ENCODE results near the gene ZC3H11A.

The ZC3H11A gene

GRCh38 chr1:203835476-203835875 lies 40.1 kb downstream of the ZC3H11A start:
- H3K4me3 ChIP-seq (ENCODE audit: control insufficient read depth, low read depth, low read length): no peak overlapping the region
- no peak for TF ChIP-seq CTCF (conservative IDR thresholded peaks at IDR 0.05; ENCODE audit: control insufficient read depth, insufficient read depth, low read depth, low read length)
- no peak for DNase-seq (ENCODE audit: low read depth)

- DNase-seq (ENCODE audit: low read depth): peak; percentile 87
- no peak overlapping the region for H3K4me3 ChIP-seq (ENCODE audit: control insufficient read depth, low read depth, low read length)
- no peak for TF ChIP-seq CTCF (conservative IDR thresholded peaks at IDR 0.05; ENCODE audit: control insufficient read depth, insufficient read depth, low read depth, low read length)
These were observed 43.7 kb downstream of the ZC3H11A start for GRCh38 chr1:203839081-203839480.

GRCh38 chr1:203840208-203840808 lies 44.9 kb downstream of the ZC3H11A start:
- no peak for DNase-seq (ENCODE audit: low read depth)
- no peak overlapping the region for H3K4me3 ChIP-seq (ENCODE audit: control insufficient read depth, low read depth, low read length)
- TF ChIP-seq CTCF (conservative IDR thresholded peaks at IDR 0.05; ENCODE audit: control insufficient read depth, insufficient read depth, low read depth, low read length): no peak

- TF ChIP-seq CTCF (conservative IDR thresholded peaks at IDR 0.05; ENCODE audit: control insufficient read depth, insufficient read depth, low read depth, low read length): no peak
- no peak for DNase-seq (ENCODE audit: low read depth)
- H3K4me3 ChIP-seq (ENCODE audit: control insufficient read depth, low read depth, low read length): no peak overlapping the region
These were observed 47.1 kb downstream of the ZC3H11A start for GRCh38 chr1:203842559-203842876.

GRCh38 chr1:203843435-203843834 lies 48.0 kb downstream of the ZC3H11A start:
- no peak for DNase-seq (ENCODE audit: low read depth)
- no peak overlapping the region for H3K4me3 ChIP-seq (ENCODE audit: control insufficient read depth, low read depth, low read length)
- TF ChIP-seq CTCF (conservative IDR thresholded peaks at IDR 0.05; ENCODE audit: control insufficient read depth, insufficient read depth, low read depth, low read length): no peak
